ENCODE results near the gene SND1.

SND1 gene

GRCh38 chr7:127770885-127771284 is 118.9 kb downstream of the SND1 start:
- DNase-seq: no peak

- no peak for DNase-seq
Measured at GRCh38 chr7:127771707-127772106, 119.7 kb downstream of the SND1 start.

GRCh38 chr7:127776776-127777386 is 124.9 kb downstream of the SND1 start:
- DNase-seq: no peak

DNA sequence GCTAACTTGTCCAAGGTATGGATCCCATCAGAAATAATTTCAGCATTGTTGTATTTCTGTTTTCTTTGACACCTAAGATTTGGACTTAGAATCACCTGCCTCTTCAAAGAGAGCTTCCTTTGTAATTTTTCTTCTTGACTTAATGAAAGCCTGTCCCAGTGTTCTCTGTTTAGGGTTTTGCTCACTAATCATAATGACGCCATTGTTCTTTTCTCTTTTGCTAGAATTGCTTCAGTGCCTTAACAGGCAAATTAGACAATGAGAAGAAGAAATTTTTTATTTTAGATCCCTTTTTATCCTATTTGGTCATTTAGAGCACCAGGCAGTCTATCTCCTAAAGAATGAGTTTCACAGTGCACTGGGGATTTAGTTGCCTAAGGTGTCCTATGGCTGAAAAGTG is 128.5 kb downstream of the SND1 start:
- no peak for DNase-seq

DNA sequence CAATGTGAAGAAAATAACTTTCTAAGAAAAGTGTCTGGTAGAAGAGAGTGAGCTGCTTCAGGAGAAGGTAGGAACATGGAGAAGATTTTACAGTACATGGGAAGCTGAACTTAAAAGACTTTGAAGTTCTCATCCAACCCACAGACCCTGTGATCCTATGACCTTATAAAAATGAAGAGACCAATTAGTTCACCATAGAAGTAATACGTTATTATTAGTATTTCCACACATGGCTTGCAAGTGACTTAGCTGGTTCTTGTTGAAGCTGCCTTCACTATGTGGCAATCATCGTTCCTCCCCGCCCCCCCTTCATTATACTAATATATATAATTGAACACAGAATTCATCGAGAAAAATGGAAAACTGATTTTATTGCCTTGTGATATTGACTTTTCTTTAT is 129.1 kb downstream of the SND1 start:
- DNase-seq: no peak

- DNase-seq: no peak
Measured at GRCh38 chr7:127782075-127782474, 130.1 kb downstream of the SND1 start.

DNA sequence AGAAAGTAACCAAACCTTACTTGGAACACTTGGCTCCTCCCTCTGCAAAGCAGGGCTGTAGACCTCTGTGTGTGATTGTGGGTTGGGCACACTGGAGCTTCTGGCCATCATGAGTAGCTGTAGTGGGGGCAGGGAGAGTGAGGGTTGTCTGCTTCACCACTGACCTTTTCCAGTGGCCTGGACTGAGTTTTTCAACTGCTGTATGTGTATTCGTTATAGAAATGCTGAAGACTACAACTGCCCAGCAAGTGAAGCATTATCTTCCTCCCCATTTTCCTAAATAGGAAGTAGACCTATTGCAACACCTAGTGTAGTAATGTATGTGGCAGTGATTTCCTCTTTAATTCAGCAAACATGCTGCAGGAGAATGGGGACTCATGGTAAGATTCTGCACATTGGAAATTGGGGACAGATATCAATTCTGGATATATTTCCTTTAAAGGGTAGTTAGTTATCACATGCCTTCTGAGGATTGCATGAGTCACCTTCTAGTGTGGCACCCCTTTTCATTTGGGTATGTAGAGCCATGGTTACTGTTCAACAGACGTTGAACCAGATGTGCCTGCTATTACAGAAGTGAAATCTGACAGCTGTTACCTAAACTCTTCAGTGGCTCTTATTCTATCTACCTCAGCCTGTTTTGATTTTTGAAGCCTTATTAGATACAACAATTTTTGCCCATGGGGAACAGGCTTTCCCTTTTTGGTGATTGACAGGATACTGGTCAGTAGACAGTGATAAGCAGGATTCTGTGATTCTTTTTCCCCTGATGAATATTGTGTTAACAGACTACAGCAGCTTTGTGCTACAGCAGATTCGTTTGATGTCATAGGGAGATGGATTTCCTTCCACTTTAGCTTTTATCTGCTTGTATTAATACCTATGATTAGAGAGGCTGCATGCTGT is 130.9 kb downstream of the SND1 start:
- DNase-seq: no peak

DNA sequence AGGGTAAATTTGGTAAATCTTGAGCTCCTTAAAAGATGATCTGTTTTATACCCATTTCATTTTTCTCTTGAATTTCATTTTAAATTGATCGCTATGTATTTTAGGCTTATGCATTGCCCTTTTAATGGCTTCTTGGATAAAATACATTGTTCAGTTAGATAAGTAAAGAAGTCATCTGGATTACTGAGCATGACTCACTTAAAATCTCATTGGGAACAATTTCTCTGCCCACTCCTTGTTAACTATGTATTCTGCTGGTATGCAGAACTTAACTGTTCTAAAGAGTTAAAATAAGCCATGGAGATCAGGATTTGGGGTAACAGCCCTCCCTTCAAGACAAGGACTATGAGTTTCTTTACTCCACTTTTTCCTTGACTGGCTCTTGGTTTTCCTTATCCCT is 134.2 kb downstream of the SND1 start:
- no peak for DNase-seq

DNA sequence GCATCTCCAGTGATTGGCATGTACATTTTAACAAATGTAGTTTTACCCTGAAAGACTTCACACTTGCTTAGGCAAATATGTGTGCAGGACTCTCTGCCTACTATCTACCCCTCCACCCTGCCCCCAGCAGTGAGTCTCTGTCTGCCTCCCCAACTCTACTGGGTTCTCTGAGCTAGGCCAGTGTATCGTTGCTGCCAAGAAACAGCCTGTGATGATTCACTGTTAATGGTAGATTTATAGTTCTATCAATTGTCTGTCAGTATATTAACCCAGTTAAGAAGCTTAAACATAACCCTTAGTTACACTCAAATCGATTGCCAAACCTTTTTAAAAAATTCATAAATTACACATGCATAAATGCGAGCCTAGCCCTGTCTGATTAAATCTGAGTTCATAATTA is 137.0 kb downstream of the SND1 start:
- DNase-seq: no peak

DNA sequence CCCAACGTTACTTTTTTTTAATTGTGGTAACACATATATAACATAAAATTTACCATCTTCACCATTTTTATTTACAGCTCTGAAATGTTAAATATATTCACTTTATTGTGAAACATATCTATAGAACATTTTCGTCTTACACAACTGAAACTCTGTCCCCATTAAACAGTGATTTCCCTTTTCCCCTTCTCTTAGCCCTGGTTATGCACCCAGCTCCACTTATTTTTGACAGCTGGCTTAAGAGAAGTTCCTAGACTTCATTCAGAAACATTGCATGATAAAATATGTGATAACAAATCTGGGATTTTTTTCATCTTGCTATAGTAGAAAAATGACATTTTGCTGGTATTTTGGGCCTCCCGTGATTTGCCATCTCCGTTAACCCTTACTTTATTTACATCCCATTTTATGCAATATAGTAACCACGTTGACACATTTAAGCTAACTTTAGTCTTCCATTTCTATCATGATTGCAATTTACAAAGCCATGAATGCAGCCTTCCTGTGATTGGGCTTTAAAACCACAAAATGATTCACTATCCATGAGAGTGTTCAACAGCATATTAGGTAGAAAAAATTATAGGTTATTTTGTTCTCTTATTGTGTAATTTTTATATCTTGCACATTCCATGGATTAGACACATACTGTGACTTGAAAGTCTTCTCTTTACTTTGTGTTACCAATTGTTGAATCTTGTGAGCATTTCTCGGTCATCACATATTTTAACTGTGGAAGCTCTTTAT is 139.6 kb downstream of the SND1 start:
- DNase-seq: no peak

DNA sequence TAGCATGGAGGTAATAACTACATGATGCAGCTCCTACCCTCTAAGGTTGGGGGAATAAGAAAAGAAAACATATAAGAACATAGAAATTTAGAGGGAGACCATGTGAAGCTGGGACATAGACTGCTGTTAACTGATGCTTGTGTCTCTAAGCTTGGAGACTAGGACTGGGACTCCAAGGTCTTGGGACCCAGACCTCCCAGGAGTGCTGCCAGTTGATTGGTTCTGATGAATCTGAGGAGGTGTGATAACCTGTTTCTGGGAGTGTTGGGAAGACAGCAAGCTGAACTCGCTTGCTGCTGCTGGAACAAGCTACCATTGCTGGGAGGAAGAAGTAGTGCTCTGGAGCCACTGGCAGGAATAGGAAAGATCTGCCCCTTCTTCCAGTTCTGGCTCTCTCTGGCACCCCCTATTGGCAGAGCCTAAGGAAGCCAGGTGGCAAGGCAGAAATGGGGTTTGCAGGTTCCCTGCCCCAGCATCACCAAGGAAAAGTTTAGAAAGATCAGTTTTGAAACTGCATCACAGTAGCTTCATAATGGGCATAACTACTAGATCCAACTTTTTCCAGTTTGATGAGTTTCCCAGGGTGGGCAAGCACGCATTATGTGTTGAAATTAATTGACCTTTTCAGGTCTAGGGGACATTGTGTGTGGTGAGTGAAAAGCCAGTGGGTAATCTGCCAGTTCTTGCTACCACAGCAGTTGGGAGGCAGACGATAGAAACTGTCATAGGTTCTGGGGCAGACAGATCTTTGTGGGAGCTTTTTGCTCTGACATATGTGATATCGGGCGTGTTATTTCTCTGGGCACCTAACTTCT is 140.7 kb downstream of the SND1 start:
- peak; percentile 54 for DNase-seq

DNA sequence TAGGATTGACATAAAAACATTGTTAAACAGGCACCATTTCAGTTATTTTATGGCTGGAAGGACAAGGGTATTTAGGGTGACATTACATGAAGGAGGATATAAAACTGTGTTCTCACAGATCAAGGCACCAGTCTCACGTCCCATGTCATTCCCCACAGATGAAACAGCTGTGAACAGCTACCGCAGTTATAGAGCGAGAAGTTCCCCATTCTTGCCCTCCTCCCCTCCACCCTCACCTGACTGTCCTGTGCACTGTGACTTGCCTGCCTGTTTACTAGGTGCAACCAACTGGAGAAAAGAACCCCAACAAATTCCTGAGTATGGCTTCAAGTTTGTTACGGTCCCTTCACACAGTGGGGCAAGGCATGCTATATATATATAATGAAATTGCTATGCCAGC is 141.6 kb downstream of the SND1 start:
- DNase-seq: no peak

GRCh38 chr7:127794136-127794535 is 142.1 kb downstream of the SND1 start:
- no peak for DNase-seq

GRCh38 chr7:127794551-127794950 is 142.6 kb downstream of the SND1 start:
- no peak for DNase-seq

GRCh38 chr7:127798023-127798422 is 146.0 kb downstream of the SND1 start:
- no peak for DNase-seq

DNA sequence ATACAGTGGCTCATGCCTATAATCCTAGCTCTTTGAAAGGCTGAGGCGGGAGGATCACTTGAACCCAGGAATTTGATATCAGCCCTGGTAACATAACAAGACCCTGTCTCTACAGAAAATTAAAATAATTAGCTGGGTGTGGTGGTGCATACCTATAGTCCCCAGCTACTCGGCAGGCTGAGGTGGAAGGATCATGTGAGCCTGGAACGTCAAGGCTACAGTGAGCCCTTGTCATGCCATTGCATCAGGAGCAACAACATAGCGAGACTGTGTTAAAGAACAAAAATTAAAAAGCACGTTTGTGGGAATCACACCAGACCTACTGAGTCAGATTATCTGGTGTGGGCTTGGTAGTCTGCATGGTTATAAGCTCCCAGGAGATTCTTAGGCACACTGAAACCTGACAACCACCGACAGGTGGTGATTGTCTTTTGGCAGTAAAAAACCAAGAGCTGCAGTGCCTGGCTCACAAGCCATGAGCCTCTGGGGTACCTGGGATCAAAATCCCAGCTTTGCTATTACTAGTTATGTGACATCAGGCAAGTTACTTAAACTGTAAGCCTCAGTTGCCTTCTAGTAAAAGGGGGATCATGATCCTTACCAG is 146.9 kb downstream of the SND1 start:
- no peak for DNase-seq

DNA sequence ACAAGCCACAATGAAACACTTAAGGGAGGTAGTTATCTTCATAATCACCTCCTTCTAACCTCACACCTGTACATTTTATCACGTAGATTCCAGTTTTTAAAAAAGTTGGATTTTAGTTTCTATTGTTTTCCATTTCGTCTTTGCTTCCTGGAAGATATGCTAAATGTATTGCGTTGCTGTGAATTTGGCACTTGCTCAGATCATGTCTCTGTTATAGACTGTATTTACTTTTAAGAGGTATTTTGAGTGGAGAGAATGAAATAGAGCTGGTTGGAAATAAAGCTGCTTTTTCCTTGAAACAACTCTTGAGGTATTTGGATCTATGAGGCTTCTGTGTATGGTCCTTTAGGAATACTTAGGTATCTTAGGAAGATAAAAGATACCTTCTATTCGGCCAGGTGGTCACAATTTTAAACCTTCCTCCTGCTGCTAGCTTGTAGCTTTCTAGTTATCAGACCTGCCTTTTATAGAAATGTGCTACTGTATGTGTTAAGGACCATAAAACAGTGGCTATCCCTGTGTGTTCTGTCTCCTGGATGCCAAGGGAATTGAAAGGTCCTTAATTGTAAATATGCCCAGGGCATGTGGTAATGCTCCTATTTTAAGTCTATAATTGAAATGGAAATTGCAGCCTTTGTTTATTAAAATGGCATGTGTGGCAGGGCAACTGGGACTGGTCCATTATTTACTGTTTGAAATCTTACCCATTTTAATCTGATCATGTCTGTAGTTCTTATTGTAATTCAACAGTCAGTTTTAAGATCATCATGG is 147.7 kb downstream of the SND1 start:
- no peak for DNase-seq

GRCh38 chr7:127802845-127803244 is 150.9 kb downstream of the SND1 start:
- no peak for DNase-seq

- DNase-seq: peak; percentile 17
Measured at GRCh38 chr7:127803626-127804025, 151.6 kb downstream of the SND1 start.

DNA sequence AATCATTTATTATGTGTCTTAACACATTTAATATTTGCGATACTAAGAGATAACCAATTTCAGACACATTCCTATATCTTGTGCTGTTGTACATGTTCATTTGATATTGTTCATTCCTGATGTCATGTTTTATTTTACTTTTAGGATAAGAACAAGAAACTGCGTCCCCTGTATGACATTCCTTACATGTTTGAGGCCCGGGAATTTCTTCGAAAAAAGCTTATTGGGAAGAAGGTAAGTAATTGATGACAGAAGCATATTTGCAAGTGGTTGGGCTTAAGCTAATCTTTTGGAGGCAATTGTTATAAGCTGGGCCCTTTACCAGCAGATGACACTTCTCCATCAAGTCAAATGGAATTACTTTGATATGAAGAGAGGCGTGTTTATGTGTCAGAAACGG is 155.3 kb downstream of the SND1 start:
- no peak for DNase-seq

DNA sequence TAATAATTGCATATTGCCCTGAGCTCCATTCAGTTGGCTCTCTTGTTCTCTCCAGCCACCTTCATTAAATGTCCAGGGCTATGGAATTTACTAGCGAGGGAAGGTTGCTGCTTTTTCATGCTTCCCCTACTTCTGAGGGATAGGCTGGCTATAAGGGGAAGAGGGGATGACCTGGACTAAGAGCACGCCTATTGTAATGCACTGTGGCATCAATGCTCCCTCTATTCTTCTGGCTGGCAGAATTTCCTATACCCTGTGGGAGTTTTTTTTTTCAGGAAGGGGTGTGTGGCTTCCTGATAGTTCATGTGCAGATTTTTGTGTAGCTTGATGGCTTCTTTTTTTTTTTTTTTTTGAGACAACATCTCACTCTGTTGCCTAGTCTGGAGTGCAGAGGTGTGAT is 155.8 kb downstream of the SND1 start:
- DNase-seq: no peak

- DNase-seq: no peak
Measured at GRCh38 chr7:127809261-127809702, 157.3 kb downstream of the SND1 start.
